Colonic mucosa (tissue), 4 donors: ENCODE results near the gene NEURL1. TPM values are rescaled to one million over a fixed set of nuclear protein-coding genes. Genes with fewer than 3 reads are reported as not detected.
A peak's percentile ranks its signal among the peaks of the same experiment; 100 is the strongest.

Experiments
- DNase-seq: peaks from one replicate; pipeline ENCODE4 v3.0.0-alpha.2; 2020
- H3K27ac ChIP-seq: fragments of 200-600 bp; one replicate; pipeline ENCODE4 v1.8.0; 2021
- H3K27me3 ChIP-seq: fragments of 200-600 bp; one replicate; pipeline ENCODE4 v1.8.0; 2021
- H3K36me3 ChIP-seq: fragments of 200-600 bp; one replicate; pipeline ENCODE4 v1.8.0; 2021
- H3K4me1 ChIP-seq: fragments of 200-600 bp; one replicate; pipeline ENCODE4 v1.8.0; 2021; ENCODE audit warnings: mild to moderate bottlenecking
- H3K4me3 ChIP-seq: fragments of 200-600 bp; one replicate; pipeline ENCODE4 v1.8.0; 2021
- H3K9ac ChIP-seq, 2 donors: one replicate each; pipeline ENCODE4 v1.7.0; 2013; ENCODE audit warnings: control low read depth in 2 of 2, low read depth in 2 of 2, low read length in 2 of 2
- H3K9me3 ChIP-seq: fragments of 200-600 bp; one replicate; pipeline ENCODE4 v1.8.0; 2021
- intact Hi-C: fragments of 100-400 bp; cut with DNase I; formaldehyde crosslinking; loops from one replicate; pipeline ENCODE4 v1.14.1; 2022
- total RNA-seq, 2 donors: library from RNA; stranded (reverse); fragmentation: NEBNext Ultra II Directional in 1 of 2; extraction: Animal tissue kit (Norgen Biotek cat#: 25700) in 1 of 2; gene quantifications; one replicate each; pipeline ENCODE4 v1.2.1, GENCODE V29; 2021
- TF ChIP-seq, protein P1 (sequence below): fragments of 200-600 bp; IDR thresholded peaks from one replicate; pipeline ENCODE4 v1.8.0; 2022; ENCODE audit warnings: antibody characterized with exemption, mild to moderate bottlenecking
- donor health status: healthy.
- donor health status: DM: no; HTN: no; CAD: no.
- donor health status: DM: no; HTN: no; CAD: no.

The NEURL1 gene
- total RNA-seq, 2 donors from 2014 or later, result 40.2 to 46.1 TPM

DNA sequence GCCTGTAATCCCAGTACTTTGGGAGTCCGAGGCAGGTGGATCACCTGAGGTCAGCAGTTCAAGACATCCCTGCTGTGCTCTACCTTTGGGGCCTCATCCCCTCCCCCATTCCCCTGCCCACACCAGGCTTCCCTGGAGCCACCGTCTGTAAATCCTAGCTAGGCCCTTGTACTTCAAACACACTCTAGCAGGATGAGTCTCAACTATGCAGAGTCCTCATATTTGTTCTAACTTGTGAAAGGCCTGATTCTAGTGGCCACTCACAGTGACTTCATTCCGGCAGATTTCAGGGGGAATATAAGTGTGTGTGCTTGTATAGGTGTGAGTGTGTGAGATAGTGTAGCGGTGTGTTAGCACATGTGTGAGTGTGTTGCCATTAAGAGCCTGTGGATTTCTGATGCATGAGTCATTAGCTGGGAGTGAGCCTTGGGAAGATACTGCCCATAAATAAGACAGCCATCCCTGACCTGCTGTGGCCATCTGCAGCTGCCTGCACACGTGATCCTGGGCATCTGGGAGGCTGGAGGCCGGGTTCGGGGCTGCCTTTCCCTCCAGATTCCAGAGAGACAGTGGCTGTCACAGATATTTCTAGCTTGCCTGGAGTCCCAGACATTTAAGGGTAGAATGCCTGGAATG is 1.7 kb upstream of the NEURL1 start:
- intact Hi-C loops, result no loop called here
- Histone ChIP-seq H3K4me3 (no peak overlapping the region), H3K9ac (no peak overlapping the region), H3K27me3 (peaks cover 29% of the 10 kb centered on the region), H3K36me3 (no peaks in the 10 kb centered on the region), H3K4me1 (no peaks in the 10 kb centered on the region), H3K9me3 (no peaks in the 10 kb centered on the region), H3K27ac (no peak overlapping the region)
- TF ChIP-seq, protein P1, sequence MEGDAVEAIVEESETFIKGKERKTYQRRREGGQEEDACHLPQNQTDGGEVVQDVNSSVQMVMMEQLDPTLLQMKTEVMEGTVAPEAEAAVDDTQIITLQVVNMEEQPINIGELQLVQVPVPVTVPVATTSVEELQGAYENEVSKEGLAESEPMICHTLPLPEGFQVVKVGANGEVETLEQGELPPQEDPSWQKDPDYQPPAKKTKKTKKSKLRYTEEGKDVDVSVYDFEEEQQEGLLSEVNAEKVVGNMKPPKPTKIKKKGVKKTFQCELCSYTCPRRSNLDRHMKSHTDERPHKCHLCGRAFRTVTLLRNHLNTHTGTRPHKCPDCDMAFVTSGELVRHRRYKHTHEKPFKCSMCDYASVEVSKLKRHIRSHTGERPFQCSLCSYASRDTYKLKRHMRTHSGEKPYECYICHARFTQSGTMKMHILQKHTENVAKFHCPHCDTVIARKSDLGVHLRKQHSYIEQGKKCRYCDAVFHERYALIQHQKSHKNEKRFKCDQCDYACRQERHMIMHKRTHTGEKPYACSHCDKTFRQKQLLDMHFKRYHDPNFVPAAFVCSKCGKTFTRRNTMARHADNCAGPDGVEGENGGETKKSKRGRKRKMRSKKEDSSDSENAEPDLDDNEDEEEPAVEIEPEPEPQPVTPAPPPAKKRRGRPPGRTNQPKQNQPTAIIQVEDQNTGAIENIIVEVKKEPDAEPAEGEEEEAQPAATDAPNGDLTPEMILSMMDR, result no peak
- DNase-seq, result no peak

DNA sequence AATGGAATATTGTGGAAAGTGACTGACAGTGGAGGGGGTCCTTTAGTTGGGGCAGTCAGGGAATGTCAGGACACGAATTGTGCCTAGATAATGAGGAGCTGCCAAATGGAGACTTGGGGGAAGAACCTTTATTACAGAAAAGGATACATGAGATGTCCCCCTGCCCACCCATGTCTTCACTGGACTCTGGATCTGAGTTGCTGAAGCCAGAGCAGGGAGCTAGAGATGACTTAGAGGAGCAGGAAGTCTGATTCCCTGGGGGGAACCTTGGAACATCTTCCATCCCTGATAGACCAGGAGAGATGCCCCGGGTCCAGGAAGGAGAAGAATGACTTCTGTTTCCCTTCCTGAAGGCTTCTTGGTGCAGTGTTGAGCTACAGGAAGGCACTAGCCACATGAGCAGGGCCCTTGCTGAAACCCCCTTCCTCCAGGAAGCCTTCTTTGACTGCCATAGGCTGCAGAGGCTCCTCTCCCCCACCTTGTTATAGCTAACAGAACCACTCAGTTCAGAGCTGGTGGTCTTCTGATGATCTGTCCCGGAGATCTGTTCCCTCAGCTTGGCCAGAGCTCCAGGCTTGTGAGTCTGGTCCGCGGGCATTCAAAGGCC is 747 bp upstream of the NEURL1 start:
- Histone ChIP-seq H3K4me1 (no peaks in the 10 kb centered on the region), H3K36me3 (no peaks in the 10 kb centered on the region), H3K4me3 (no peak overlapping the region), H3K27me3 (peaks cover 29% of the 10 kb centered on the region), H3K9me3 (no peaks in the 10 kb centered on the region), H3K9ac (no peak overlapping the region), H3K27ac (no peak overlapping the region)
- DNase-seq, result no peak
- intact Hi-C loops, result no loop called here
- TF ChIP-seq, protein P1, result no peak

DNA sequence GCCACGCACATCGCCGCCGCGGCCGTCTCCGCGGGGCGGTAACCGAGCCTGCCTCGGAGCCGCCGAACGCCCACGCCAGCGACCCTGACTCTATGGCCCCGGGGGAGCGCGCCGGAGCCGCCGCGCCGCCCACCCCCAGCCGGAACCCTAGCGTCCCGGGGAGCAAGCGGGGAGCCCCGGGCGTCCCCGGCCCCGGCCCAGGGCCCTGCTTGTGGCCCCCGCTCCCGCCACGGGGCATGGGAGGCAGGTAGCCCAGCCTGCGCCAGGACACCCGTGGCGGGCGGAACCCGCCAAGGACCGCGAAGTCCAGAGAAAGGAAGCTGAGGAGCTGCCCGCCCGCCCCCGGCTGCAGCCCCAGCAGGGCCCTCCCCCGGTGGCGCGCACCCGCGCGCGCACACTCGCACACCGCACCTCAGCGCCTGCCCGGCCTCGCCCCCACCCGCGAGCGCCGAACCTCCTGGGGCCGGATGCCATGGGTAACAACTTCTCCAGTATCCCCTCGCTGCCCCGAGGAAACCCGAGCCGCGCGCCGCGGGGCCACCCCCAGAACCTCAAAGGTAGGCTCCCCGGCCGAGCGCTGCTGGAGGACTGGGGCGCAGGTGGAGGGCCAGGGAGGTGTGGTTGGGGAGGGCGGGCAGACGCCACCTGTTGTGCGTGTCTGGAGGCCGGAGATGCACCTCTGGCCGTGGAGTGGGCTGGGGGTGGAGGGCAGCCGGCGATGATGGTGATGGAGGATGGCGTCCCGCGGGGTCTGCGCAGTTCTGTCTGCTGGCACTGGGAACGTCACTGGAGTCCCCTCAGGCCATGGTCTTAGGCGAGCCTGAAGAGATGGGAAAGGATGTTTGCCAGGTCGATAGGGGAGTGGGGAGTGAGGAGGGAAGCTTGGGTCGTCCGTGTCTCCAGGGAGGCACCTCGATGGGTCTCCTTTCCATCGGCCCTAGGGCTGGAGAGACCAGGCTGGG is 692 bp downstream of the NEURL1 start:
- Histone ChIP-seq H3K9me3 (no peaks in the 10 kb centered on the region), H3K36me3 (no peaks in the 10 kb centered on the region), H3K4me1 (no peaks in the 10 kb centered on the region), H3K4me3 (peak overlapping the region; percentile 59), H3K9ac (peak overlapping the region in 1 of 2 donors; percentile 26), H3K27me3 (peaks cover 29% of the 10 kb centered on the region), H3K27ac (no peak overlapping the region)
- intact Hi-C loops, result no loop called here
- TF ChIP-seq, protein P1, result no peak
- DNase-seq, result no peak

DNA sequence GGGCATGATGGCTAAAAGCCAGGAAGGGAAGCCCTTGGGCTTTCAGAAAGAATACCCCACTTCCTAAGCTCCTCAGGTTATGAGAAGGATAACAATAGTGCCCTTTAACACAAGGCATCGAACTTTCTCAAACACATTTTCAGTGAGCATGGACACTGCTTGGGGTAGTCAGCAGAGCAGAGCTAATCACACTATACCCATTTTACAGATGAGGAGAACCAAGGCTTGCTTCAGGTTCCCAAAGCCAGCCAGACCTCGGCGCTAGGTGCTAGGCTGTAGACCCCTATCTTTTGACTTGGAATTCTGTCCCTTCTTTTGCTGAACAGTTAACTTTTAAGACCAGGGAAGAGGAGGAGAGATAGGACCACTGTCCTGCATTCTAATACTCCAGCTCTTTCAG is 1.8 kb downstream of the NEURL1 start:
- intact Hi-C loops, result no loop called here

More for the DNA sequence above, 1.8 kb downstream of the NEURL1 start:
- no peaks in the 10 kb centered on the region for H3K36me3 ChIP-seq
- no peaks in the 10 kb centered on the region for H3K4me1 ChIP-seq
- H3K4me3 ChIP-seq, result no peak overlapping the region
- no peak for DNase-seq
- H3K27ac ChIP-seq, result no peak overlapping the region
- H3K27me3 ChIP-seq, result peaks cover 29% of the 10 kb centered on the region
- TF ChIP-seq, protein P1, result no peak
- H3K9me3 ChIP-seq, result no peaks in the 10 kb centered on the region
- no peak overlapping the region for H3K9ac ChIP-seq
